HEK293T (cell line): Measurements from ENCODE around the gene CHST11.

Experiments
- CTCF ChIA-PET: fragments of 350-600 bp; formaldehyde crosslinking; extraction: SDS; loops from one replicate; lab custom pipeline; 2021; ENCODE audit warnings: antibody characterized with exemption, inconsistent platforms; lab: Yijun Ruan, JAX
- POLR2A ChIA-PET: fragments of 350-600 bp; formaldehyde crosslinking; extraction: SDS; loops from one replicate; lab custom pipeline; 2020; ENCODE audit warnings: antibody characterized with exemption, inconsistent platforms; lab: Yijun Ruan, JAX
- DNase-seq: peaks from one replicate; pipeline ENCODE4 v3.0.0; 2012; ENCODE audit warnings: mixed read lengths; ENCODE audit errors: extremely low spot score
- ARNT ChIP-seq: fragments of 450-650 bp; IDR thresholded peaks from 2 replicates; pipeline ENCODE4 v1.6.1; 2017; ENCODE audit warnings: mild to moderate bottlenecking
- BHLHE40 ChIP-seq: fragments of 450-650 bp; IDR thresholded peaks from 2 replicates; pipeline ENCODE4 v1.6.1; 2016; ENCODE audit warnings: mild to moderate bottlenecking, moderate library complexity, borderline replicate concordance
- CTBP1 ChIP-seq: fragments of 450-650 bp; IDR thresholded peaks from 2 replicates; pipeline ENCODE4 v1.6.1; 2016; ENCODE audit warnings: borderline replicate concordance
- ELF4 ChIP-seq: fragments of 450-650 bp; IDR thresholded peaks from 2 replicates; pipeline ENCODE4 v1.6.1; 2017; ENCODE audit warnings: antibody characterized with exemption
- FOXA1 ChIP-seq: fragments of 450-650 bp; IDR thresholded peaks from 2 replicates; pipeline ENCODE4 v1.6.1; 2016; ENCODE audit warnings: mild to moderate bottlenecking
- FOXK2 ChIP-seq: fragments of 450-650 bp; IDR thresholded peaks from 2 replicates; pipeline ENCODE4 v1.6.1; 2016; ENCODE audit warnings: mild to moderate bottlenecking
- FOXM1 ChIP-seq: fragments of 450-650 bp; IDR thresholded peaks from 2 replicates; pipeline ENCODE4 v1.6.1; 2017; ENCODE audit warnings: mild to moderate bottlenecking, borderline replicate concordance
- HDGF ChIP-seq: fragments of 450-650 bp; IDR thresholded peaks from 2 replicates; pipeline ENCODE4 v1.6.1; 2017; ENCODE audit warnings: antibody characterized with exemption, borderline replicate concordance
- L3MBTL2 ChIP-seq: fragments of 450-650 bp; conservative IDR thresholded peaks from 2 replicates; pipeline ENCODE4 v1.6.1; 2016; ENCODE audit warnings: mild to moderate bottlenecking
- LEF1 ChIP-seq: fragments of 450-650 bp; IDR thresholded peaks from 2 replicates; pipeline ENCODE4 v1.6.1; 2017; ENCODE audit warnings: mild to moderate bottlenecking, borderline replicate concordance
- NFRKB ChIP-seq: fragments of 450-650 bp; IDR thresholded peaks from 2 replicates; pipeline ENCODE4 v1.6.1; 2016; ENCODE audit warnings: mild to moderate bottlenecking, moderate library complexity
- SP1 ChIP-seq: fragments of 450-650 bp; IDR thresholded peaks from 2 replicates; pipeline ENCODE4 v1.6.1; 2017
- SUZ12 ChIP-seq: fragments of 450-650 bp; IDR thresholded peaks from 2 replicates; pipeline ENCODE4 v1.6.1; 2016; ENCODE audit warnings: mild to moderate bottlenecking
- TARDBP ChIP-seq: fragments of 450-650 bp; IDR thresholded peaks from 2 replicates; pipeline ENCODE4 v1.6.1; 2016
- ZNF384 ChIP-seq: fragments of 450-650 bp; IDR thresholded peaks from 2 replicates; pipeline ENCODE4 v1.6.1; 2016
- TF ChIP-seq, protein P1 (sequence below): fragments of 450-650 bp; IDR thresholded peaks from 2 replicates; pipeline ENCODE4 v1.6.1; 2016

The CHST11 gene

DNA sequence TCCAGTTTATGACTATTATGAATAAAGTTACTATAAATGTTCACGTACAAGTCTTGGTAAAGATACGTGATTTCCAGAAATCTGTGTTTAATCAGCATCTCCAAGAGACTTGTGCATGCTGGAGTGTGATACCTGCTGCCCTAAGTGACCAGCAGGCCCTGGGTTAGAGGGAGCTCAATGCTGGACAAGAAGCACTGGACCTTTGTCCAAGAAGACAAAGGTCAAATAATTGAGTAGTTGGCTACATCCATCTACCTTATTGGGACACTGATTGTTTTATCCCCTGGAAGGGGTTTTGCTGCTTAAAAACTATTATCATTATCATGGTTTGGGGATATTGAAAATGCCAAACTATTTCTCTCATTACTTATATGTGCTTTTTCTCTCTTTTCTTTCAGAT is 37.0 kb upstream of the CHST11 start:
- TF ChIP-seq TARDBP (no peak), SUZ12 (no peak), ZNF384 (no peak), ARNT (no peak), ELF4 (no peak), L3MBTL2 (no peak), BHLHE40 (no peak), FOXK2 (no peak), SP1 (no peak), FOXM1 (no peak)
- TF ChIP-seq, protein P1, sequence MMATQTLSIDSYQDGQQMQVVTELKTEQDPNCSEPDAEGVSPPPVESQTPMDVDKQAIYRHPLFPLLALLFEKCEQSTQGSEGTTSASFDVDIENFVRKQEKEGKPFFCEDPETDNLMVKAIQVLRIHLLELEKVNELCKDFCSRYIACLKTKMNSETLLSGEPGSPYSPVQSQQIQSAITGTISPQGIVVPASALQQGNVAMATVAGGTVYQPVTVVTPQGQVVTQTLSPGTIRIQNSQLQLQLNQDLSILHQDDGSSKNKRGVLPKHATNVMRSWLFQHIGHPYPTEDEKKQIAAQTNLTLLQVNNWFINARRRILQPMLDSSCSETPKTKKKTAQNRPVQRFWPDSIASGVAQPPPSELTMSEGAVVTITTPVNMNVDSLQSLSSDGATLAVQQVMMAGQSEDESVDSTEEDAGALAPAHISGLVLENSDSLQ: no peak
- DNase-seq: no peak
- POLR2A ChIA-PET: no interaction called here
- CTCF ChIA-PET: no interaction called here

DNA sequence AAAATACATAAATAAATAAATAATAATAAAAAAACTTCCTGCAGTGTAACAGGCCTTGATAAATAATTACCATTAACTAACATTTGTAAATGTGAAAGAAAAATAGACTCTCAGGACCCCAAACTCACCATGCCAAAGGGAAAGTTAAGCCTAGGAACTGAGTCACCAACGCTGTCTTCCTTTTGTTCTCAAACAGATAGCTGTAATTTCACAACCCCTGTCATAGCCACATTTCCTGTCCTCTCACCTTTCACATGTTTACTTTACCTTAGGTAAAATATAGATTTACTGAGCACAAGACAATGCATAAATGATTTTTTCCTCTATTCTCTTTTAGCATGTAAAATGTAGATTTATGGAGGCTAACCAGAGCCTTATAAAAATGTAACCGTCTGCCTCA is 35.9 kb upstream of the CHST11 start:
- POLR2A ChIA-PET: no interaction called here
- CTCF ChIA-PET: no interaction called here
- no peak for DNase-seq
- TF ChIP-seq BHLHE40: no peak
- no peak for TF ChIP-seq CTBP1
- TF ChIP-seq HDGF: no peak
- TF ChIP-seq, protein P1: no peak
- TF ChIP-seq FOXK2: no peak
- no peak for TF ChIP-seq ZNF384
- TF ChIP-seq TARDBP: no peak
- no peak for TF ChIP-seq SUZ12
- no peak for TF ChIP-seq SP1
- no peak for TF ChIP-seq FOXA1
- TF ChIP-seq ELF4: no peak
- TF ChIP-seq ARNT: no peak

DNA sequence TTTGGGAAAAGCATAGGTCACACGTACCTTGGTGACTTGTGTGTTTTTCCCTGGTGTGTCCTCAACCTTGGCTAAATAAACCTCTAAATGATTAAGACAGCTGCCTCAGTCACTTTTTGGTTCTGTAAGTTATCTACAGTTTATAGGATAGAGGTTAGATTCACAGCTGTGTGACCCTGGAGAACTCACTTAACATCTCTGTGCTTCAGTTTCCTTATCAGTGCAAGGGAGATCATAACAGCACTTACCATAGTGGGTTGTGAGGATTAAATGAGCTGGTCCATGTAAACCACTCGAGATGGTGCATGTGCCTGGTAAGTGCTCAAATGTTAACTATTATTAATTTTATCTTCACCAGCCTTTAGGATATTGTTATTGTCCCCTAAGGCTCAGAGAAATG is 35.4 kb upstream of the CHST11 start:
- no peak for DNase-seq
- POLR2A ChIA-PET: no interaction called here
- CTCF ChIA-PET: no interaction called here
- TF ChIP-seq ARNT (no peak), SP1 (no peak), L3MBTL2 (no peak), TARDBP (no peak), FOXK2 (no peak), CTBP1 (no peak), FOXA1 (no peak)

DNA sequence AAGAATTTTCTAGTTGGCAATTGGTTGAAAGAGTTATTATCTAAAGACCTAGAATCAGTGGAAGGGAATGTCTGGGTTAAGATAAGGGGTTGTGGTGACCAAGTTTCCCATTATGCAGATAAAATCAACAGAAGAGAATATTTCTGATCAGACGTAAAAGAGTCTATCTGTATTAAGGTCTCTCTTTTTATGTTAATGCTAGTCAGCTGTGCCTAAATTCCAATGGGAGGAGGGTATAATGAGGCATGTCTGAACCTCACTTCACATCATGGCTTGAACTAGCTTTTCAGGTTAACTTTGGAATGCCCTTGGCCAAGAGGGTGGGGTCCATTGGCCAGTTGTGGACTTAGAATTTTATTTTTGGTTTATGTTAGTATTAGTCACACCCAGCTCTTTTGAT is 34.3 kb upstream of the CHST11 start:
- ChIA-PET POLR2A (no interaction called here), CTCF (no interaction called here)
- TF ChIP-seq FOXM1 (no peak), ELF4 (no peak), HDGF (no peak), FOXA1 (no peak), L3MBTL2 (no peak), SUZ12 (no peak), NFRKB (no peak), CTBP1 (no peak), SP1 (no peak), LEF1 (no peak), TARDBP (no peak), ARNT (no peak)

DNA sequence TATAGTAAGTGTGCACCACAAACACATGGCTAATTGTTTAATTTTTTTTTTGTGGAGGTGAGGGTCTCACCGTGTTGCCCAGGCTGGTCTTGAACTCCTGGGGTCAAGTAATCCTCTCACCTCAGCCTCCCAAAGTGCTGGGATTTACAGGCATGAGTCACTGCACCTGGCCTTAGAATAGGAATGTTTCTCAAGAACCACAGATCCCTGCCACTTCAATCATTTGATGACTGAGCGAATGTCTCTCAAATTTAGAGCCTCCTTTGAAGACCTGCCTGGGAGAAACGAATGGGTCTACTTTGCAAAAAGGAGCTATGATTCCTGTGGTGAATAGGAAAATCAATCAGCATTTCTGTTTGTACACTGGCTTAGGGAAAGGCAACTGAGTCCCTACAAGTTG is 33.5 kb upstream of the CHST11 start:
- TF ChIP-seq TARDBP: no peak
- TF ChIP-seq, protein P1: no peak
- TF ChIP-seq CTBP1: no peak
- TF ChIP-seq FOXK2: no peak
- TF ChIP-seq L3MBTL2: no peak
- TF ChIP-seq FOXM1: no peak
- no peak for TF ChIP-seq LEF1
- ChIA-PET POLR2A (no interaction called here), CTCF (no interaction called here)
- no peak for DNase-seq

More for the DNA sequence above, 34.3 kb upstream of the CHST11 start:
- no peak for DNase-seq

DNA sequence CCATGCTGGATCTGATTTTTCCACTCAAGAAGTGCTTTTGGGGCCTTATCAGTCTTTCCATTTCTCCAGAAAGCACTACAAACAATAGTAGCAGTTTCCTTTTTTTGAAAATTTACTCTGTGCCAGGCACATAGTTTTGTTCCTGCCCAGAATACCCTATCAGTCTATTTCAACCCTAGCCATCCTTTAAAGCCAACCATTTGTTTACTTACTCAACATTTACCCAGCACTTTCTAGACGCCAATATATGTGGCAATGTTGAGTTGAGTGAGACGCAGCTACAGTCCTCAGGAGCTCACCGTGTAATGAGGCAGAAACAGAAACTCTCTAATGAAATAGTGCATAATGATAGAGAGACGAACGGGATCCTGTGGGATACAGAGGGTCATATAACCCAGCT is 32.9 kb upstream of the CHST11 start:
- ChIA-PET CTCF (no interaction called here), POLR2A (no interaction called here)
- TF ChIP-seq ARNT: no peak
- DNase-seq: no peak

DNA sequence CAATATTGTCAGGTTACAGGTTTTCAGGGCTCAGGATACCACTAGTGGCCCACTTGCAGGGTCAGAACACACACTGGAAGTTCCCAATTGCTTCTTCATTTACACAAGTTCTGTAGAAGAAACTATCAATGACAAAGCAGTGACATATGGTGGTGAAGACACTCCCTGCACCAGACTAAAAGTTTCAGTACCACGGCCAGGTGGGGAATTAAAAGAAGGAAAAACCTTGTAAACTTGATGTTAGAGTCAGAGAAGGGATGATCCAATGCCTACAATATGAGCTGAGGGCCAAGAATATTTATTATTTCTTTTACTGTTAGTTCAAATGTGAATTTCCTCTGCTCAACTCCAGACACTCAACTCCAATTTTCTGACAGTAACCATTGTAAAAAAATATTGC is 31.8 kb upstream of the CHST11 start:
- TF ChIP-seq BHLHE40: no peak
- TF ChIP-seq HDGF: no peak
- TF ChIP-seq TARDBP: no peak
- no peak for TF ChIP-seq LEF1
- no peak for TF ChIP-seq ZNF384
- no peak for TF ChIP-seq L3MBTL2
- TF ChIP-seq ELF4: no peak
- TF ChIP-seq, protein P1: no peak
- TF ChIP-seq SP1: no peak
- TF ChIP-seq FOXA1: no peak
- no peak for TF ChIP-seq FOXM1
- no peak for TF ChIP-seq CTBP1
- no peak for TF ChIP-seq SUZ12
- TF ChIP-seq FOXK2: no peak
- ChIA-PET POLR2A (no interaction called here), CTCF (no interaction called here)
- no peak for DNase-seq
